G401 (cell line): ENCODE results near the gene LIPC. TPM values are rescaled to one million over a fixed set of nuclear protein-coding genes. Genes with fewer than 3 reads are reported as not detected.

Source experiments
- DNase-seq: peaks from one replicate; pipeline ENCODE4 v3.0.0-alpha.2; 2015; ENCODE audit warnings: low spot score
- in situ Hi-C: cut with HindIII; loops from 2 replicates; pipeline ENCODE4 v1.10.0; 2016; ENCODE audit warnings: low sequenced_read_pairs, mixed read lengths
- total RNA-seq: library from RNA; depleted of rRNA; stranded (reverse); fragments of >200 nt; shearing (Covaris generic); gene quantifications from 2 replicates; pipeline ENCODE4 v1.2.3, GENCODE V29; 2014

Gene LIPC
- total RNA-seq, 1 experiment from 2014 or later, result not detected

DNA sequence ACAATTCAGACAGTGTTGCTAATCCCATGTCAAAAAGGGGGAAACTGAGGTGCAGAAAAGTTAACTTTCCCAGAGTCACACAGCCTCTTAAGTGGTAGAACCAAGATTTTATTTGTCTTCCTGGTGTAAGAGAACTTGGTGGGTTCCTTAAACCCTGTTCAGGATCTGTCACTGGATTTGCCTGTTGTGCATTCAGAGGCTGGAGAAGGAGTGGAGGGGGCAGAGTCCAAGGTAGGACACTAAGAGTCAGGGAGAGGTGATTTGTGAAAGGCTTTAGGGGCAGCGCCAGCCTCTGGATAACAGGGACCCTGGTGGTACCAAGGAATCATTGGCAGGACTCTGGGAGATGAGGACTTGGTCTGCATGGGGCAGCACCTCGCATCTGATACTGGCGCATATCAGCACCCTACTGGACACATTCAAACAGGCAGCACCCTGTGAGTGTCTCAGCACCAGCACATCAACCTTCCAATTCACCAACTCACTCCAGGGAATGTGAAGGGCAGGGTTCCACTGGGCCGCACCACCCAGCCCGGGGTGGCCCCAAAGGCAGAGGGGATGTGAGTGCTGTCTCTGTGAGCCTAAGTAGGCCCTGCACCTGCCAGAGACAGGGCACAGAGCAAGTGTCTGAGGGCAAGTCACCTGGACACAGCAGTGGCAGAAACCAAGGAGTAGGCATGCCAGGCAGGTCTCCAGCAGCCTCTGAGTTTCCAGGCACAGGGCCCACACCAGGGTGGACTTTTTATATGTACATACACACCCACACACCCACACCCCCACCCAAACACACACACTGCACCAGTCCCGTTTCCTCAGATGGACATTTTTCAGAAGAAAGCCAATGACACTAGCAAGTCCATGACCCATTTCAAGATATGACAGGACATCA, 71.6 kb downstream of the LIPC start:
- in situ Hi-C loops, result no loop called here
- DNase-seq, result no peak

DNA sequence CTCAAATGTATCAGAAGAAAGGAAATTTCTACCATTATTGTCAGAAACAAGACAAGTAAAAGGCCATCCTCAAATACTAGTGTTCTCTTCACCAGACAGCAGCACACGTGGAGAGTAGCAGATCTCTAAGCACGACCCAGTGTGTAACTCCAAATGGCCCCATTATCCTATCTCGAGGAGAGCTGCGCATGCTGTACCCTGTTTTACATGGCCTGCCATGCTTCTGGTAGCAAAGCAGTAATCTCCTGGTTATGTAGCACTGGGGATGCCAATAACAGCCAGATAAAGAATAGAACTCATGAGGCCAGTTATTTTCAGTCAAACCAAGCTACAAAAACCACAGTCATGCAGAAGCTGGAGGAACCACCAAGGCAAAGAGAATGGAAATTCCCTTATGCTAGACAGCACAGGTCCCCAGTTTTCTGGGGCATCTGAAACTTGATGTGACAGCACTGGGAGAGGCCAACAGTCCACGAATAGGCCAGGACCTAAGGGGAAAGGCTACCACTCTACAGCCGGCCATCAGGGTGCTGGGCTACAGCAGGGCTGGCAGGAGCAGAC, 73.0 kb downstream of the LIPC start:
- DNase-seq, result no peak
- in situ Hi-C loops, result no loop called here

DNA sequence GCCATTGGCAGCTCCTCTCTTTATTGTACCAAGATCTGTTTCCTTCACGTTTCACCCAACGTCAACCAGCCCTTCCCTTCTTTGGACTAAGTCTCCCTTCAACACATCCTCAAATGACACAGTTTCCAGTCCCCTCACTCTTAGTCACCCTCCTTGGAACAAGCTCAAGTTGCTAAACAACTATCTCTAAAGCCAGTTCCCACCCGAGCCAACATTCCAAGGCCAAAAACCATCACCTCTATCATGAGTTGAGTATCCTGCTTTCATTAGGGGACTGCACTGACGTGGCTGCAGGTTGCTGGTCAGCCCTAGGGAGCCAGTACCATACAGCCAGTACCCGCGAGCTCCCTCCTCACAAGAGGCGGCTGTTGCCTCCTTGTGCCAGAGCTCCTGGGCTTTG, 73.8 kb downstream of the LIPC start:
- in situ Hi-C loops, result no loop called here
- DNase-seq, result no peak

DNA sequence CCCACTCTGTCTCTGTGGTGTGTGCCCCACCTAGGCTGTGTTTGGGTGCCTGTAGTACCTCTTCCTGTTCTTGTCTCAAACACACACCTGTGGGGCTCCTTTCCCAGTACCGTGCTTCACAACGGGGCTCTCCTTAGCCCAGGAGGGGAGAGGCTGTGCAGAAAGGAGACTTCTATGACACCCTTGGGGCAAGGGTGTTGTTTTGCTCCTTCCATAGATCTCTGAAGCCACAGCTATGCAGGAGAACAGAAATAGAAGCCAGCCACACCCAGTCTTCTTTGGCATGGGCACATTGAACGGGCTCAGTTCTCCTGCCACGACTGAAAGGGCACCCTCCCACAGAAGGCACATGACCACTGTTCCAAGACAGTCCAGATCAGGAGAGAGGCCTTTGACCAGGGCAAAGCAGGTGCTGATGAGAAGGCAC, 74.3 kb downstream of the LIPC start:
- no peak for DNase-seq
- in situ Hi-C loops, result no loop called here

DNA sequence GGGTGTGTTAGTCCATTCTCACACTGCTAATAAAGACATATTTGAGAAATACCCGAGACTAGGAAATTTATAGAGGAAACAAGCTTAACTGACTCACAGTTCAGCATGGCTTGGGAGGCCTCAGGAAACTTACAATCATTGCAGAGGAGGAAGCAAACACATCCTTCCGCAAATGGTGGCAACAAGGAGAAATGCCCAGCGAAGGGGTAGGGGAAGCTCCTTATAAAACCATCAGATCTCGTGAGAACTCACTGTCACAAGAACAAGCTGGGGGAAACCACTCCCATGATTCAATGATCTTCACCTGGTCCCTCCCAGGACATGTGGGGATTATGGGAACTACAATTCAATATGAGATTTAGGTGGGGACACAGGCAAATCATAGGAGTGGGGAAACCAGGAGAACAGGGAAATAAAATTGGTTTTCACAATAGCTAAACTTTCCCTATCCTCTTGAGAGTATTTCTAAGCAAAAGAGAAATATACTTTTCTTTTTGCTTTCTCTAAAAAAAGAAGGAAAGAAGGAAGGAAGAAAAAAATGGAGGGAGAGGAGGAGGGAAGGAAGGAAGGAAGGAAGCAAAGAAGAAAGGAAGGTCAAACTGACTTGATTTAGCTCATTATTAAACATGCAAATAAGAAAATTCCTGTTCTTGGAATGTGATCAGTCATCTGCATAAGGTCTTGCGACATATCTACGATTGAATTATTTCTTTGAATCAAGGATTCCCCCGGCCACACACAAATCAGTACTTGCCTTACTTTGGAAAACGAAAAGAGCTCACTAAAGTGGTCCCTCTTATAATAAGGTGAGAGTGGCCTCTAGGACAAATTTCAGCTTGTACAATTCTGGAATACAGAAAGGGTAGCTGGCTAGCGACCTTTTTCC, 75.2 kb downstream of the LIPC start:
- in situ Hi-C loops, result no loop called here
- DNase-seq, result no peak

DNA sequence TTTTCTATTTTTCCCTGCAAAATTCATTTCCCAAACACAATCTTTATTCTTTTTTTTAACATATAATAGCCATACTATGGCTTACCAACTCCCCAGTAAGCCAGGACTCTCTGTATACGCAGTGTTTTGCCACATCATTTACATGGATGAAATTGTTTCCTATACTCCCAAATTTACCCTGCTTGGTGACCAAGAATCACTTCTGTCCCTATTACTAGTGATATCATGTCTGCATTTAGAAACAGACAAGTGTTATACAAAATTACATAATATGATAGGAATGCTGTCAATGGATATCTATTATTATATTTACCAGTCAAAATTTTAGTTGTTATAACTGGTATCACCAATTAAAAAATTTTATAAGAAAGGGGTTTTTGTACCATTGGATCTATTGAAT, 77.8 kb downstream of the LIPC start:
- in situ Hi-C loops, result no loop called here

DNA sequence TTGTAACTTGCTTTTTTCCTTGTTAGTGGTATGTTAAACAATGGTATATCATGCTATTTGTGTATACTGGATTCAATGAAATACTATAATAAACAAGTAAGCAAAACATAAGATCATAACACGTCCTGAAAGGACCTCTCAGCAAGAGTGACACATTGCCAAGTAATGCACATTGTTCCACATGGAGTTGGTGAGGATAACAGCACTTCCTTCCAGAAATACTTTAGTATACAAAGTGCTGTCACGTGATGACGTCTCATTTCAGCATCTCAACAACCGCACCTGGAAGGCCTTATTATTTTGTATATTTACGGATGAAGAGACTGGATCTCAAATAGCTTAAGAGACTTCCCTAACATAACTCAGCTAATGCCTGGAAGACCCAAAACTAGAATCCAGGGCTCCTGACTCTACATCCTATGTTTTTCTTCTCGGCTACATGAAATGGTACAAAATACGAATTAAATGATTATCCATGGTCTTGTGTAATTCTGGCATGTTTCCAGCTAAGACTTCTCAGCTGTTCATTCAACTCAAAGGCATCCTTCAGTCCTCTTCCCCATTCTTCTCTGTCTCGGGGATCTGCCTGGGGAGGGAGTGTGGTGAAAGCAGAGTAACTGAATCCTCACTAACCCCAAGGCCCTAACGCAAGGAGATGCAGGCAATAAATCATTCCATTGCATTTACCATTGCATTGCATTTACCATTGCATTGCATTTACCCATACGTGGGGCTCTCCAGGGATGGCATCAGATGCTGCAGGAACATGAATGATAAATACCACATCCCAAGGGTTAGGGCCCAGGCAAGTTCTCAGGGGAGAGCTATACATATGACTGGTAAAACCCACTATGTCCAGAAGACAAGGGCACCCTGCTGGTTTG, 79.2 kb downstream of the LIPC start:
- in situ Hi-C loops, result no loop called here
- DNase-seq, result no peak

More for the DNA sequence above, 77.8 kb downstream of the LIPC start:
- DNase-seq, result no peak

DNA sequence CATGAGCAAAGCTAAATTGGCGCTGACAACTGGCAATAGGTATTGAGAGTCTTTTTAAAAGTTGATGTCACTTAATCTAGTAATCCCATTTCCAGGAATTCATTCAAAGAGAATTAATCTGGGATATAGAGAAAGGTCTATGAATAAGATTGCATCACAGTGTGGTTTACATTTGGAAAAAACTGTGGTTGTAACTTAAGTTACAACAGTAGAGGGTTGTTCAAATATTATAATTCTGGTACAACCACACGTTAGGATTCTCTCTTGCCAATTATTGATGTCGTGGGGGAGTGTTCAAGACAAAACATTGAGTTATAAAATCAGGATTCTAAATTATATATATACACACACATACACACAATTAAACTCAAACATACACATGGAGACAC, 79.8 kb downstream of the LIPC start:
- in situ Hi-C loops, result no loop called here
- DNase-seq, result no peak

DNA sequence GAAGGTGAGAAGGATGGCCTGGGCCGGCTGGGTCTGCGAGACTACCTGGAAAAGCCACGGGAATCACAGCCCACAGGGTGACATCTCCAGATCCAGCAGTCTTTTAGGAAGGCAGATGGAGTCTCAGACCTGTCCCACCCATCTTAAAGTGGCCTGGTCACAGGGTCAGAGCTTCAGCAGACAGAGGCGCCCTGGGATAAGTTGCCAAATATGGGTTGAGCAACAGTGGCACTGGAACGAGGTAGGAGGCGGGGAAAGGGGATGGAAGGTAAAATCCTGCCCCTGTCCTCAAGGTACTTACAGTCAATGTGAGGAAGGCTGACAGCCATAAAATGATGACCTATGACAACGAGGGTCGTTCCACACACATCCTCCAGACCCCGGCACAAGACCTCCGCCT, 80.7 kb downstream of the LIPC start:
- no peak for DNase-seq
- in situ Hi-C loops, result no loop called here

DNA sequence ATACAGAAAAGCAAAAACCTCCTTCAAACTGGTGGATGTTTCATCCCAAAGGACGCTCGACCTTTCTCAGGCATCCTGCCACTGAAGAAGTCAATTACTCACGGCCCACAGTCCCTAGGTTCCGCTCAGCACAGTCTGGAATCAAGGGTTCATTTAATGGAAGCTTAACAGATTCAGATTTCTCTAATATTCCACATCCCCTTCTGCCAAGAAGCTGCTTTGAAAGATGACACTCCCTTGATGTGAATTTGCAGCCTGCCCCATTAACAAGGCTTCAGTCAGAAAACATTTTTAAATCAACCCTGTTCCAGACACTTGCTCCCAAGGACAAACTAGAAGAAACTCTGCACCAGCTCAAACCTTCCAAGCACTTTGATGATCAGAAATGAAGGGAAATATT, 81.2 kb downstream of the LIPC start:
- no peak for DNase-seq
- in situ Hi-C loops, result no loop called here

DNA sequence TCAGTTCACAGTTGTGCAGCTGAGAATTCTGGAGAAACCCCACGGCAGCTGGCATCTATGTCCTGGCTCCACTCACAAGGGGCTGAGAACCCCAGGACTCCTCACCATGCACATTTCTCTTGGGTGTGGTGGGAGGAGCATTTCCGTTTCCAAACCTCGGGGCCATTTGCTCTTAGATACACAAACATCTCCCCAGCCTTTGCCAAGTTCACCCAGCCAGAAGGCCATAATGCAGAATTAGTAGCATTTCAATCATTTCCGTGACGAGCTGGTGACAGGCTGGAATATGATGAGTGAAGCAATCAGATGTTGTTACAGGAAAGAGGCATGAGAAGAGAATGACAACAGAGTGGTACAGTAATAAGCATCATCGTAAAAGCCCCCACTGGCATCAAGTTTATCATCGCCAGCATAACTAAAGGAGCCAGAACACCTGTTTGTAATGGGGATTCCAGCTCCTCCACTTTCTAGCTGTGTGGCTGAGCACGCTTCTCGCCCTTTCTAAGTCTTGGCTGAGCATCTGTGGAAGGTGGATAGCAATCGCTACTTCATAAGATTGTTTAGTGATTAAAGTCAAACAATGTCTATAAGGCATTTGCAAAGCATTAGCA, 82.0 kb downstream of the LIPC start:
- in situ Hi-C loops, result no loop called here
- DNase-seq, result no peak

DNA sequence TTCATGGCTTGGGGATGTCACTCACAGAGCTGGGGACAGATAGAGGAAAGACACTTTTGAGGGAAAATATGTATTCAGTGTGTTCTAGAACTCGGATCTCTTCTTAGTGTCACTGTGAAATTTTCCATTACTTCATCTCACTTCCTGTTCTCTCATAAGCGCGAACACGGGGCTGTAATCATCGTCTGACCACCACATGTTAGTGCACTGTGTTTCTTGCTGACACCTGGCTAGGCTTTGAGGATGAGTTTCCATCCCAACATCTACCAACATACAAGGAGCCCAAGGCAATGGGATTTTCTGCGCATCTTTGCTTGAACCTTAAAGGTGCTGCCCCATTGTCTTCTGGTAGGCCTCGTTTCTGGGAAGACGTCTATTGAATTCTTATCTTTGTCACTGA, 84.0 kb downstream of the LIPC start:
- in situ Hi-C loops, result no loop called here
- DNase-seq, result no peak

DNA sequence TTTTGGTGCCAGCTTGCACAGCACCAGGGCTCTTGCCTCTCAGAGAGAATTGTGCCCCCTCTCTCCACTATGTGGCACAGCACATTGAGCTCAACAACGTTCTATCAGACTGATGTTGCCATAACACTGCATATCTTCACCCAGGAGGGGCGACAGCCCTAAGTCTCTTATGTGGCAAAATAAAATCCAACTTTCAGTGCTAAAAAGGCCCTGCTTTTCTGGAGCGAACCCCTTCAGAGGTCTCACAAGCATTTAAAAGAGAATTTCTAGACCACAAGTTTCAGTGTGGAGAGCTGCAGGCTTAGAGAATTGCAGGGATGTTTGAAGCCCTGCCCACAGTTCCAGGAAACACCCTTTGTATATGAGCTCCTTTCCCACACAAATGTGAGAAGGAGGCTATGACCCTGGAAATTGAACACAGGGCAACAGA, 85.5 kb downstream of the LIPC start:
- in situ Hi-C loops, result no loop called here
- DNase-seq, result no peak

DNA sequence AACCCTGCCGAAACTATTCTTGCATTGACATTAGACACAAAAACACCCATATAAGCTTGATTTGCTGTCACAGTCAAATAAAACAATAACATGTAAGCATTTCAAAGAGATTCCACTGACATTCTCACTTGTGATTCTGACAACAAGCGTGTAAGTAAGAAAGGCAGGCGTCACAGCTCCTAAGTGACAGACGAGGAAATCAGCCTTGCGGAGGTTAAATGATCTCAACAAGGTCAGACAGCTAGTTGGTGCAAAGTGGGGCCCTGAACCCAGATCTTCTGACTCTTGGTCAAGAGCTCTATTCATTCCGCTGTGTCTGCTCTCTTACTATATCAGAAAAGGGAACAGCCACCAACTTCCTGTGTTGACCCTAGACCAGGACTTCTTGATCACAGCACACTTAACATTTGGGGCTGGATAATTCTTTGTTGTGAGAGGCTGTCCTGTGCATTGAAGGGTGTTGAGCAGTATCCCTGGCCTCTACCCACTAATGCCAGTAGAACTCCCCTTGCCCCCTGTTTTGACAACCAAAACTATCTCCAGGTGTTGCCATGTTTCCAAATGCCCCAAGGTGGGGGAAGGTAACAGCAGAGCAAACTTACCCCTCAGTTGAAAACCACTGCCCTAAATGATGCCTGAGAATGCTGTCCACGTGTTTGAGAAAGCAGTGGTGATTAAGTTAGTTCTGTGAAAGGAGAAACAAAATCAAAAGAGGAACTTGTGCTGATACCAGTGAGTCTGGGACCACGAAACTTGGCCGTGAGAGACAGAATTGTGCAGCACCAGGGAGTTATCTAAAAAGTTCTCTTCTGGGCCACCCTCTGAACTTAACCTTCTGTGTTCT, 86.1 kb downstream of the LIPC start:
- in situ Hi-C loops, result no loop called here
- no peak for DNase-seq

DNA sequence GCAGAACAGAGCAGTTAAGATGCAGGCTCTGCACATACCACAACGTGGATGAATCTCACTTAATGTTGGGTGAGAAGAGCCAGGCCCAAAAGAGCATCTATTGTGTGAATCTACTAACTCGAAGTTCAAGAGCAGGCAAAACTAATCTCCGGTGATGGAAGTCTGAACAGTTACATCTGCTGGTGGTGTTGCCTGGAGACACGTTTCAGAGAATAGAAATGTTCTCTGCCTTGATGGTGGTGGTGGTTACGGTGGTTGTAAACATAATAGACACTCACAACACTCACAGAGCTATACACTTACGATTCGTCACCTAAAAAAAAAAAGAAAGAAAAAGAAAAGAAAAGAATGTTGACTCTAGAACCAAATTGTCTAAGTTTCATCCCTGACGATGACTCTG, 86.8 kb downstream of the LIPC start:
- DNase-seq, result no peak
- in situ Hi-C loops, result no loop called here

DNA sequence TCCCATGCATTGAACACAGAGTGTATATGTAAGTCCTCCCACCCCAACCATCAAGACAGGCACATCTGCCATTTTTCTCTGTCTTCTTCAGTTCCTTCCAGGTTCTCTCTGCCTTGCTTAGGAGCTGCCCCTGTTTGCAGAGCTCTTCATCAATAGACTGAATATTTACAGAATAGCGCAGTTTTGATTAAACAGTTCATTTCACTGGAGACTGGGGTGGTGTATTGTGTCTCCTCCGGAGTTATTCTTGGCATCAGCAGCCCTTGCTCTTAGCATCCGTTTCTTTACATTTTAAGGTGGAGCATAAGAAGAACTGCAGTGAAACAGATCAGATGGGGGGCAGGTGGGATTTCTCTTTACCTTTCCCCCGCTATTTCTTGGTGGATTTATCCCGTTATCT, 87.7 kb downstream of the LIPC start:
- DNase-seq, result no peak
- in situ Hi-C loops, result no loop called here

DNA sequence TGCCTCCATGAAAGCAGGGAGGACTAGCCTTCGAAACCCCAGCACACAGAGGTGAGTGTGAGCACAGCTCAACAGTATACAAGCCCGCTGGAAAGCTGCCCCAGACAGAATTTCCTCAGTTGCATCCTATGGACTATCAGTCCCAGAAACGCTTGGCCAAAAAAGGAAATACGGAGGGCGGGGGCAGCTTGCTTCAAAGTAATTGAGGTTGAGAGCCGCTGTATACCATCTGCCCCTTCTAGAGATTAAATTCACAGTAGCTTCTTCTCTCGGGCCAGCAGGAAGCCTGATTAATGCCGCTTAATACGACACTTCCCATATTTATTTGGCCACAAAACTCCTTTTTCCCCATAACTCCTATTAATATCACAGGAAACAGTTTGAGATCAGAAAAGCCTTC, 88.7 kb downstream of the LIPC start:
- in situ Hi-C loops, result no loop called here

DNA sequence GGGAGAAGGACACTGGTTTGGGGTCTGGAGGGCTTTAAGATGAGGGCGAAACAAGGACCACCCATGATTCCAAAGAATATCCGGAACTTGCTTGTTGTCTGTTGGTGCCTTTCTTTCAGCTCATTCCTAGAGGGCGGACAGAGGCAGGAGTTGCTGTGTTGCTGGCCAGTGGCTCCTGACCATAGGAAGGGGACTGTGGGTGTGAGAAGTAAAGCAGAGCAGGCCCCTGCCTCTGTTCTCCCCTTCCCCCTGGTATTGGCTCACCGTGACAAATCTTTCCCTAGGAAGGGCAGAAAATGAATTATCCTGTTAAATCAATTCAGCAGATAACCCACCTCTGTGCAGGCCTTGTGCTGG, 89.1 kb downstream of the LIPC start:
- DNase-seq, result no peak
- in situ Hi-C loops, result no loop called here

More for the DNA sequence above, 88.7 kb downstream of the LIPC start:
- no peak for DNase-seq
